ENCODE results near the gene UFD1. TPM values are rescaled to one million over a fixed set of nuclear protein-coding genes. Genes with fewer than 3 reads are reported as not detected.

The UFD1 gene
- total RNA-seq, 1 experiment from 2014 or later, result 74.4 TPM

- DNase-seq, result no peak
- Histone ChIP-seq H4K5ac (ENCODE audit: insufficient read length, low read depth, low read length) (no peak overlapping the region), H3K27me3 (ENCODE audit: insufficient read depth, low read length) (no peaks in the 10 kb centered on the region), H3K27ac (ENCODE audit: insufficient read length, low read depth, low read length) (no peak overlapping the region), H3K9me3 (ENCODE audit: control insufficient read depth, low read depth, low read length) (no peaks in the 10 kb centered on the region), H3K56ac (ENCODE audit: insufficient read length, low read depth, low read length) (no peak overlapping the region), H2AK5ac (ENCODE audit: insufficient read length, low read length) (no peak overlapping the region), H2BK12ac (ENCODE audit: insufficient read length, low read depth, low read length) (no peak overlapping the region), H3K4me2 (ENCODE audit: insufficient read depth, insufficient read length, low read length) (no peak overlapping the region), H3K4me1 (ENCODE audit: insufficient read depth, low read length) (no peaks in the 10 kb centered on the region), H2BK20ac (ENCODE audit: low read depth, low read length, poor library complexity, severe bottlenecking) (no peak overlapping the region), H3K79me2 (ENCODE audit: insufficient read depth, low read length) (no peaks in the 10 kb centered on the region), H4K20me1 (ENCODE audit: control insufficient read depth, insufficient read depth, insufficient read length) (no peaks in the 10 kb centered on the region), H4K8ac (replicated peaks; ENCODE audit: insufficient read length, low read depth, low read length) (no peak overlapping the region), H3K79me1 (ENCODE audit: insufficient read depth, low read depth, low read length, poor library complexity, severe bottlenecking) (no peaks in the 10 kb centered on the region), H3K23ac (ENCODE audit: insufficient read length, low read depth, low read length) (no peak overlapping the region), H3K18ac (ENCODE audit: insufficient read length, low read depth, low read length) (no peak overlapping the region), H3T11ph (ENCODE audit: low read length) (no peak overlapping the region), H2AFZ (ENCODE audit: low read length) (no peak overlapping the region), H3K14ac (ENCODE audit: insufficient read depth, low read length) (no peak overlapping the region), H4K91ac (ENCODE audit: insufficient read length, low read depth, low read length) (no peak overlapping the region), H3K23me2 (ENCODE audit: insufficient read length, low read depth, low read length, poor library complexity, severe bottlenecking) (no peaks in the 10 kb centered on the region), H3K4ac (ENCODE audit: low read depth, low read length) (no peak overlapping the region), H2BK5ac (ENCODE audit: insufficient read length, low read length) (no peak overlapping the region), H3K9ac (ENCODE audit: extremely low read depth, insufficient read length, low read length) (no peak overlapping the region), H2BK120ac (ENCODE audit: low read depth, low read length, poor library complexity, severe bottlenecking) (no peak overlapping the region), H2BK15ac (ENCODE audit: low read depth, low read length) (no peak overlapping the region)
- Mint-ChIP-seq H3K36me3 (ENCODE audit: insufficient read depth in 1 of 3, low read depth in 3 of 3) (peaks cover 37 to 79% (median 51%) of the 10 kb centered on the region in 3 experiments; a peak in 6 of 7 replicates), H3K4me3 (no peak overlapping the region), H3K27me3 (ENCODE audit: low read depth) (no peaks in the 10 kb centered on the region; the same call in 1 of the 2 replicates), H3K9me3 (no peaks in the 10 kb centered on the region), H3K4me1 (no peaks in the 10 kb centered on the region), H3K27ac (no peak overlapping the region)
- no CpG with 5 or more reads among the region's 8 CpGs for WGBS (ENCODE audit: extremely low coverage, insufficient read length, low lambda C conversion rate)
- TF ChIP-seq, protein P1, sequence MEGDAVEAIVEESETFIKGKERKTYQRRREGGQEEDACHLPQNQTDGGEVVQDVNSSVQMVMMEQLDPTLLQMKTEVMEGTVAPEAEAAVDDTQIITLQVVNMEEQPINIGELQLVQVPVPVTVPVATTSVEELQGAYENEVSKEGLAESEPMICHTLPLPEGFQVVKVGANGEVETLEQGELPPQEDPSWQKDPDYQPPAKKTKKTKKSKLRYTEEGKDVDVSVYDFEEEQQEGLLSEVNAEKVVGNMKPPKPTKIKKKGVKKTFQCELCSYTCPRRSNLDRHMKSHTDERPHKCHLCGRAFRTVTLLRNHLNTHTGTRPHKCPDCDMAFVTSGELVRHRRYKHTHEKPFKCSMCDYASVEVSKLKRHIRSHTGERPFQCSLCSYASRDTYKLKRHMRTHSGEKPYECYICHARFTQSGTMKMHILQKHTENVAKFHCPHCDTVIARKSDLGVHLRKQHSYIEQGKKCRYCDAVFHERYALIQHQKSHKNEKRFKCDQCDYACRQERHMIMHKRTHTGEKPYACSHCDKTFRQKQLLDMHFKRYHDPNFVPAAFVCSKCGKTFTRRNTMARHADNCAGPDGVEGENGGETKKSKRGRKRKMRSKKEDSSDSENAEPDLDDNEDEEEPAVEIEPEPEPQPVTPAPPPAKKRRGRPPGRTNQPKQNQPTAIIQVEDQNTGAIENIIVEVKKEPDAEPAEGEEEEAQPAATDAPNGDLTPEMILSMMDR (conservative IDR thresholded peaks at IDR 0.05), result no peak
Observed at GRCh38 chr22:19405652-19406051, 73.3 kb downstream of the UFD1 start.

All from H9 (cell line).